GM23338 (cell line): ENCODE data around the gene ELFN2. TPM values are rescaled to one million over a fixed set of nuclear protein-coding genes. Genes with fewer than 3 reads are reported as not detected.

ENCODE experiments used
- ATAC-seq: fragments of 200-7000 bp; cut with Tn5 transposase; 3 replicates; pipeline ENCODE4 v1.9.1; 2020
- DNase-seq: peaks from one replicate; pipeline ENCODE4 v3.0.0-alpha.2; 2015; ENCODE audit warnings: low spot score
- H2AFZ ChIP-seq: fragments of 200-600 bp; sonication (generic); 2 replicates; pipeline ENCODE4 v1.8.0; 2016; ENCODE audit warnings: antibody characterized with exemption, mild to moderate bottlenecking, moderate library complexity
- H3F3A ChIP-seq: fragments of 200-600 bp; sonication (generic); replicated peaks from 2 replicates; pipeline ENCODE4 v1.8.0; 2017; ENCODE audit warnings: antibody characterized with exemption, mixed run types, low read depth
- H3K27ac ChIP-seq: fragments of 200-600 bp; sonication (generic); 2 replicates; pipeline ENCODE4 v1.6.1; 2016; ENCODE audit warnings: low read depth
- H3K27me3 ChIP-seq: fragments of 200-600 bp; sonication (generic); 2 replicates; pipeline ENCODE4 v1.8.0; 2016; ENCODE audit warnings: mild to moderate bottlenecking, mixed run types, moderate library complexity; ENCODE audit not compliant: insufficient read depth
- H3K36me3 ChIP-seq: fragments of 200-600 bp; sonication (generic); 2 replicates; pipeline ENCODE4 v1.8.0; 2016; ENCODE audit warnings: mild to moderate bottlenecking; ENCODE audit not compliant: insufficient read depth
- H3K4me1 ChIP-seq: fragments of 200-600 bp; sonication (generic); 2 replicates; pipeline ENCODE4 v1.8.0; 2016; ENCODE audit warnings: mild to moderate bottlenecking, moderate library complexity; ENCODE audit not compliant: insufficient read depth
- H3K4me2 ChIP-seq: fragments of 200-600 bp; sonication (generic); 2 replicates; pipeline ENCODE4 v1.7.1; 2017; ENCODE audit warnings: mixed run types
- H3K4me3 ChIP-seq: fragments of 200-600 bp; sonication (generic); 2 replicates; pipeline ENCODE4 v1.6.1; 2016; ENCODE audit warnings: mixed run types
- H3K79me2 ChIP-seq: fragments of 200-600 bp; sonication (generic); replicated peaks from 2 replicates; pipeline ENCODE4 v1.8.0; 2017; ENCODE audit warnings: mild to moderate bottlenecking; ENCODE audit not compliant: insufficient read depth
- H3K9me2 ChIP-seq: fragments of 200-600 bp; sonication (generic); 2 replicates; pipeline ENCODE4 v1.8.0; 2017; ENCODE audit not compliant: insufficient read depth
- H4K20me1 ChIP-seq: fragments of 200-600 bp; sonication (generic); replicated peaks from 2 replicates; pipeline ENCODE4 v1.8.0; 2017; ENCODE audit warnings: mild to moderate bottlenecking; ENCODE audit not compliant: insufficient read depth
- H3K27ac Mint-ChIP-seq: 2 replicates; pipeline ENCODE4 v1.8.0; 2020; ENCODE audit warnings: inconsistent platforms, mild to moderate bottlenecking, moderate library complexity, mixed read lengths
- H3K27me3 Mint-ChIP-seq: 3 replicates; pipeline ENCODE4 v1.8.0; 2022; ENCODE audit warnings: low read depth, mild to moderate bottlenecking, moderate library complexity, mixed read lengths, inconsistent platforms; ENCODE audit not compliant: insufficient read depth, poor library complexity
- H3K36me3 Mint-ChIP-seq: 3 replicates; pipeline ENCODE4 v1.8.0; 2021; ENCODE audit warnings: low read depth, mild to moderate bottlenecking, inconsistent platforms, moderate library complexity, mixed read lengths
- H3K4me1 Mint-ChIP-seq: 3 replicates; pipeline ENCODE4 v1.8.0; 2020; ENCODE audit warnings: mild to moderate bottlenecking, inconsistent platforms, mixed read lengths
- H3K4me3 Mint-ChIP-seq: 3 replicates; pipeline ENCODE4 v1.8.0; 2021; ENCODE audit warnings: moderate library complexity, mild to moderate bottlenecking, inconsistent platforms, mixed read lengths
- H3K9me3 Mint-ChIP-seq: 3 replicates; pipeline ENCODE4 v1.8.0; 2020; ENCODE audit warnings: moderate library complexity, mild to moderate bottlenecking, inconsistent platforms, mixed read lengths
- CREB1 ChIP-seq: fragments of 250-450 bp; sonication (Bioruptor Pico); IDR thresholded peaks from 2 replicates; pipeline ENCODE4 v1.5.0; 2020; ENCODE audit warnings: low read depth, mild to moderate bottlenecking, moderate library complexity
- EZH2 ChIP-seq: fragments of 200-600 bp; sonication (generic); IDR thresholded peaks from one replicate; pipeline ENCODE4 v1.8.0; 2017; ENCODE audit warnings: antibody characterized with exemption, mild to moderate bottlenecking, low read depth; ENCODE audit not compliant: unreplicated experiment
- EZH2phosphoT487 ChIP-seq: fragments of 200-600 bp; sonication (generic); IDR thresholded peaks from one replicate; pipeline ENCODE4 v1.8.1; 2018; ENCODE audit warnings: antibody characterized with exemption; ENCODE audit not compliant: unreplicated experiment
- JUNB ChIP-seq: IDR thresholded peaks from one replicate; pipeline ENCODE4 v1.6.1; 2016; ENCODE audit warnings: antibody characterized with exemption; ENCODE audit not compliant: unreplicated experiment
- NANOG ChIP-seq: IDR thresholded peaks from 2 replicates; pipeline ENCODE4 v1.6.1; 2016; ENCODE audit warnings: antibody characterized with exemption, borderline replicate concordance
- POLR2AphosphoS5 ChIP-seq: IDR thresholded peaks from 2 replicates; pipeline ENCODE4 v1.6.1; 2016; ENCODE audit warnings: antibody characterized with exemption, low read depth
- REST ChIP-seq: IDR thresholded peaks from one replicate; pipeline ENCODE4 v1.6.1; 2018; ENCODE audit warnings: antibody characterized with exemption; ENCODE audit not compliant: unreplicated experiment
- STAT1 ChIP-seq: IDR thresholded peaks from one replicate; pipeline ENCODE4 v1.6.1; 2016; ENCODE audit warnings: antibody characterized with exemption; ENCODE audit not compliant: unreplicated experiment
- ZNF114 ChIP-seq: fragments of 250-450 bp; sonication (Bioruptor Pico); IDR thresholded peaks from 2 replicates; pipeline ENCODE4 v1.5.0; 2020; ENCODE audit warnings: mild to moderate bottlenecking, moderate library complexity
- ZNF331 ChIP-seq: fragments of 250-450 bp; sonication (Bioruptor Pico); IDR thresholded peaks from 2 replicates; pipeline ENCODE4 v1.5.0; 2020; ENCODE audit warnings: low read depth, mild to moderate bottlenecking, moderate library complexity
- polyA plus RNA-seq: library from polyadenylated mRNA; unstranded; fragments of >200 nt; fragmentation: Nextera tagmentation; extraction: Ambion mirVana; gene quantifications from 2 replicates; pipeline ENCODE4 v1.2.1, GENCODE V29; 2016
- total RNA-seq: library from RNA; depleted of rRNA; stranded (reverse); fragments of >200 nt; shearing (Covaris generic); gene quantifications from 2 replicates; pipeline ENCODE4 v1.2.3, GENCODE V29; 2014
- TF ChIP-seq, protein P1 (sequence below): fragments of 250-450 bp; sonication (Bioruptor Pico); IDR thresholded peaks from 2 replicates; pipeline ENCODE4 v1.5.0; 2020; ENCODE audit warnings: mild to moderate bottlenecking, moderate library complexity
- TF ChIP-seq, protein P2 (sequence below): IDR thresholded peaks from 2 replicates; pipeline ENCODE4 v1.6.1; 2016; ENCODE audit warnings: antibody characterized with exemption

ELFN2 gene
- total and polyA plus RNA-seq, 2 experiments from 2014 or later, result 0.18 to 0.35 TPM

DNA sequence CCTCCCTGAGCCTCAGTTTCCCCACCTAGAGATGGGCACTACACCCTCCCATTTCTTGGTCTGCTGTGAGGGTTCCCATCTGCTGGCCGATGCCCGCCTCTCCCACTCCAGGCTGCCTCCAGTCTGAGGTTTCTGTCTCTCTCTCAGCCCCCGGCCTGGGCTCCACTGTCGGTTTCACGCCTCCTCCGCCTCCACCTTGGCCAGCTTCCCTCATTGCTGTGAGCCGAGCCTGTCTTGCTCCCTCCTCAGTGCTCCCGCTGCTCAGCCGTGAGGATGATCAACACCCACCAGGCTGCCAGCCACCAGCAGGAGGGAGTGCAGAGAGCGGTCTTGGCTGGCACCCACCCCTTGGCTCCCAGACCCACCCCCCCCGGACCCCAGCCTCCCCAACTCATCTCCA lies 83.9 kb downstream of the ELFN2 start:
- H3K36me3 Mint-ChIP-seq, result no peaks in the 10 kb centered on the region
- Histone ChIP-seq H3K9me2 (no peaks in the 10 kb centered on the region), H3F3A (no peaks in the 10 kb centered on the region), H3K4me2 (no peak overlapping the region), H3K27ac (no peak overlapping the region), H3K36me3 (no peaks in the 10 kb centered on the region), H3K79me2 (no peaks in the 10 kb centered on the region), H2AFZ (no peak overlapping the region), H4K20me1 (no peaks in the 10 kb centered on the region), H3K27me3 (no peaks in the 10 kb centered on the region), H3K4me3 (no peak overlapping the region), H3K4me1 (peaks cover 11% of the 10 kb centered on the region)
- no peak overlapping the region for H3K27ac Mint-ChIP-seq
- H3K27me3 Mint-ChIP-seq, result peaks cover 9% of the 10 kb centered on the region
- TF ChIP-seq, protein P1, sequence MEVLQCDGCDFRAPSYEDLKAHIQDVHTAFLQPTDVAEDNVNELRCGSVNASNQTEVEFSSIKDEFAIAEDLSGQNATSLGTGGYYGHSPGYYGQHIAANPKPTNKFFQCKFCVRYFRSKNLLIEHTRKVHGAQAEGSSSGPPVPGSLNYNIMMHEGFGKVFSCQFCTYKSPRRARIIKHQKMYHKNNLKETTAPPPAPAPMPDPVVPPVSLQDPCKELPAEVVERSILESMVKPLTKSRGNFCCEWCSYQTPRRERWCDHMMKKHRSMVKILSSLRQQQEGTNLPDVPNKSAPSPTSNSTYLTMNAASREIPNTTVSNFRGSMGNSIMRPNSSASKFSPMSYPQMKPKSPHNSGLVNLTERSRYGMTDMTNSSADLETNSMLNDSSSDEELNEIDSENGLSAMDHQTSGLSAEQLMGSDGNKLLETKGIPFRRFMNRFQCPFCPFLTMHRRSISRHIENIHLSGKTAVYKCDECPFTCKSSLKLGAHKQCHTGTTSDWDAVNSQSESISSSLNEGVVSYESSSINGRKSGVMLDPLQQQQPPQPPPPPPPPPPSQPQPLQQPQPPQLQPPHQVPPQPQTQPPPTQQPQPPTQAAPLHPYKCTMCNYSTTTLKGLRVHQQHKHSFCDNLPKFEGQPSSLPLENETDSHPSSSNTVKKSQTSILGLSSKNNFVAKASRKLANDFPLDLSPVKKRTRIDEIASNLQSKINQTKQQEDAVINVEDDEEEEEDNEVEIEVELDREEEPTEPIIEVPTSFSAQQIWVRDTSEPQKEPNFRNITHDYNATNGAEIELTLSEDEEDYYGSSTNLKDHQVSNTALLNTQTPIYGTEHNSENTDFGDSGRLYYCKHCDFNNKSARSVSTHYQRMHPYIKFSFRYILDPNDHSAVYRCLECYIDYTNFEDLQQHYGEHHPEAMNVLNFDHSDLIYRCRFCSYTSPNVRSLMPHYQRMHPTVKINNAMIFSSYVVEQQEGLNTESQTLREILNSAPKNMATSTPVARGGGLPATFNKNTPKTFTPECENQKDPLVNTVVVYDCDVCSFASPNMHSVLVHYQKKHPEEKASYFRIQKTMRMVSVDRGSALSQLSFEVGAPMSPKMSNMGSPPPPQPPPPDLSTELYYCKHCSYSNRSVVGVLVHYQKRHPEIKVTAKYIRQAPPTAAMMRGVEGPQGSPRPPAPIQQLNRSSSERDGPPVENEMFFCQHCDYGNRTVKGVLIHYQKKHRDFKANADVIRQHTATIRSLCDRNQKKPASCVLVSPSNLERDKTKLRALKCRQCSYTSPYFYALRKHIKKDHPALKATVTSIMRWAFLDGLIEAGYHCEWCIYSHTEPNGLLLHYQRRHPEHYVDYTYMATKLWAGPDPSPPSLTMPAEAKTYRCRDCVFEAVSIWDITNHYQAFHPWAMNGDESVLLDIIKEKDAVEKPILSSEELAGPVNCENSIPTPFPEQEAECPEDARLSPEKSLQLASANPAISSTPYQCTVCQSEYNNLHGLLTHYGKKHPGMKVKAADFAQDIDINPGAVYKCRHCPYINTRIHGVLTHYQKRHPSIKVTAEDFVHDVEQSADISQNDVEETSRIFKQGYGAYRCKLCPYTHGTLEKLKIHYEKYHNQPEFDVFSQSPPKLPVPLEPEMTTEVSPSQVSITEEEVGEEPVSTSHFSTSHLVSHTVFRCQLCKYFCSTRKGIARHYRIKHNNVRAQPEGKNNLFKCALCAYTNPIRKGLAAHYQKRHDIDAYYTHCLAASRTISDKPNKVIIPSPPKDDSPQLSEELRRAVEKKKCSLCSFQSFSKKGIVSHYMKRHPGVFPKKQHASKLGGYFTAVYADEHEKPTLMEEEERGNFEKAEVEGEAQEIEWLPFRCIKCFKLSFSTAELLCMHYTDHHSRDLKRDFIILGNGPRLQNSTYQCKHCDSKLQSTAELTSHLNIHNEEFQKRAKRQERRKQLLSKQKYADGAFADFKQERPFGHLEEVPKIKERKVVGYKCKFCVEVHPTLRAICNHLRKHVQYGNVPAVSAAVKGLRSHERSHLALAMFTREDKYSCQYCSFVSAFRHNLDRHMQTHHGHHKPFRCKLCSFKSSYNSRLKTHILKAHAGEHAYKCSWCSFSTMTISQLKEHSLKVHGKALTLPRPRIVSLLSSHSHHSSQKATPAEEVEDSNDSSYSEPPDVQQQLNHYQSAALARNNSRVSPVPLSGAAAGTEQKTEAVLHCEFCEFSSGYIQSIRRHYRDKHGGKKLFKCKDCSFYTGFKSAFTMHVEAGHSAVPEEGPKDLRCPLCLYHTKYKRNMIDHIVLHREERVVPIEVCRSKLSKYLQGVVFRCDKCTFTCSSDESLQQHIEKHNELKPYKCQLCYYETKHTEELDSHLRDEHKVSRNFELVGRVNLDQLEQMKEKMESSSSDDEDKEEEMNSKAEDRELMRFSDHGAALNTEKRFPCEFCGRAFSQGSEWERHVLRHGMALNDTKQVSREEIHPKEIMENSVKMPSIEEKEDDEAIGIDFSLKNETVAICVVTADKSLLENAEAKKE (CRISPR knock-in tag), result no peak
- TF ChIP-seq NANOG (no peak), ZNF114 (CRISPR knock-in tag) (no peak), EZH2phosphoT487 (no peak), REST (no peak), JUNB (no peak), ZNF331 (no peak), POLR2AphosphoS5 (no peak), CREB1 (CRISPR knock-in tag) (no peak), STAT1 (no peak), EZH2 (no peak)
- TF ChIP-seq, protein P2, sequence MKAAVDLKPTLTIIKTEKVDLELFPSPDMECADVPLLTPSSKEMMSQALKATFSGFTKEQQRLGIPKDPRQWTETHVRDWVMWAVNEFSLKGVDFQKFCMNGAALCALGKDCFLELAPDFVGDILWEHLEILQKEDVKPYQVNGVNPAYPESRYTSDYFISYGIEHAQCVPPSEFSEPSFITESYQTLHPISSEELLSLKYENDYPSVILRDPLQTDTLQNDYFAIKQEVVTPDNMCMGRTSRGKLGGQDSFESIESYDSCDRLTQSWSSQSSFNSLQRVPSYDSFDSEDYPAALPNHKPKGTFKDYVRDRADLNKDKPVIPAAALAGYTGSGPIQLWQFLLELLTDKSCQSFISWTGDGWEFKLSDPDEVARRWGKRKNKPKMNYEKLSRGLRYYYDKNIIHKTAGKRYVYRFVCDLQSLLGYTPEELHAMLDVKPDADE, result no peak
- ATAC-seq (no peak), DNase-seq (no peak)
- no peaks in the 10 kb centered on the region for H3K9me3 Mint-ChIP-seq
- peaks cover 25% of the 10 kb centered on the region for H3K4me1 Mint-ChIP-seq
- H3K4me3 Mint-ChIP-seq, result no peak overlapping the region
